MM.1S (cell line): ENCODE data around the gene TCTN3.

Experiments used
- DNase-seq: peaks from one replicate; pipeline ENCODE4 v3.0.0-alpha.2; 2015
- H2AFZ ChIP-seq: fragments of 300-600 bp; sonication (generic); 2 replicates; pipeline ENCODE4 v1.6.0; 2016; ENCODE audit warnings: antibody characterized with exemption, low read length
- H3F3A ChIP-seq: fragments of 300-600 bp; sonication (generic); 2 replicates; pipeline ENCODE4 v1.6.1; 2016; ENCODE audit warnings: mild to moderate bottlenecking, antibody characterized with exemption, low read length, moderate library complexity, mixed read lengths; ENCODE audit not compliant: insufficient read depth
- H3K27ac ChIP-seq: fragments of 300-600 bp; sonication (generic); 2 replicates; pipeline ENCODE4 v1.5.1; 2016; ENCODE audit warnings: mild to moderate bottlenecking, low read length
- H3K27me3 ChIP-seq: fragments of 300-600 bp; sonication (generic); replicated peaks from 2 replicates; pipeline ENCODE4 v1.6.0; 2016; ENCODE audit warnings: low read length; ENCODE audit not compliant: insufficient read depth
- H3K36me3 ChIP-seq: fragments of 300-600 bp; sonication (generic); replicated peaks from 2 replicates; pipeline ENCODE4 v1.6.1; 2016; ENCODE audit warnings: mild to moderate bottlenecking, low read length, mixed read lengths; ENCODE audit not compliant: insufficient read depth
- H3K4me1 ChIP-seq: fragments of 300-600 bp; sonication (generic); 2 replicates; pipeline ENCODE4 v1.6.1; 2016; ENCODE audit warnings: low read length, mixed read lengths
- H3K4me2 ChIP-seq: fragments of 300-600 bp; sonication (generic); 2 replicates; pipeline ENCODE4 v1.6.0; 2016; ENCODE audit warnings: low read depth, low read length
- H3K4me3 ChIP-seq: fragments of 300-600 bp; sonication (generic); 2 replicates; pipeline ENCODE4 v1.5.1; 2016; ENCODE audit warnings: low read length, mixed read lengths
- H3K79me2 ChIP-seq: fragments of 300-600 bp; sonication (generic); 2 replicates; pipeline ENCODE4 v1.6.1; 2016; ENCODE audit warnings: mixed run types, low read length, mixed read lengths
- H3K9ac ChIP-seq: fragments of 300-600 bp; sonication (generic); 2 replicates; pipeline ENCODE4 v1.6.1; 2016; ENCODE audit warnings: low read length, mixed read lengths
- H3K9me2 ChIP-seq: fragments of 300-600 bp; sonication (generic); replicated peaks from 2 replicates; pipeline ENCODE4 v1.6.1; 2016; ENCODE audit warnings: mild to moderate bottlenecking, low read length, mixed read lengths; ENCODE audit not compliant: insufficient read depth
- H3K9me3 ChIP-seq: fragments of 300-600 bp; sonication (generic); replicated peaks from 2 replicates; pipeline ENCODE4 v1.6.1; 2016; ENCODE audit warnings: mild to moderate bottlenecking, low read length, mixed read lengths; ENCODE audit not compliant: insufficient read depth
- H4K20me1 ChIP-seq: fragments of 300-600 bp; sonication (generic); 2 replicates; pipeline ENCODE4 v1.6.1; 2016; ENCODE audit warnings: mild to moderate bottlenecking, low read length, moderate library complexity, mixed read lengths; ENCODE audit not compliant: insufficient read depth
- EZH2 ChIP-seq: fragments of 300-600 bp; sonication (generic); optimal IDR thresholded peaks from 2 replicates; pipeline ENCODE3; 2017; ENCODE audit warnings: low read depth, mild to moderate bottlenecking, antibody characterized with exemption, low read length, mixed read lengths
- EZH2phosphoT487 ChIP-seq: fragments of 300-600 bp; sonication (generic); IDR thresholded peaks from 2 replicates; pipeline ENCODE4 v1.6.1; 2018; ENCODE audit warnings: antibody characterized with exemption, low read length
- TF ChIP-seq, protein P1 (sequence below): fragments of 300-600 bp; sonication (generic); IDR thresholded peaks from 2 replicates; pipeline ENCODE4 v1.5.1; 2016; ENCODE audit warnings: antibody characterized with exemption, low read length, mixed read lengths

Gene TCTN3

DNA sequence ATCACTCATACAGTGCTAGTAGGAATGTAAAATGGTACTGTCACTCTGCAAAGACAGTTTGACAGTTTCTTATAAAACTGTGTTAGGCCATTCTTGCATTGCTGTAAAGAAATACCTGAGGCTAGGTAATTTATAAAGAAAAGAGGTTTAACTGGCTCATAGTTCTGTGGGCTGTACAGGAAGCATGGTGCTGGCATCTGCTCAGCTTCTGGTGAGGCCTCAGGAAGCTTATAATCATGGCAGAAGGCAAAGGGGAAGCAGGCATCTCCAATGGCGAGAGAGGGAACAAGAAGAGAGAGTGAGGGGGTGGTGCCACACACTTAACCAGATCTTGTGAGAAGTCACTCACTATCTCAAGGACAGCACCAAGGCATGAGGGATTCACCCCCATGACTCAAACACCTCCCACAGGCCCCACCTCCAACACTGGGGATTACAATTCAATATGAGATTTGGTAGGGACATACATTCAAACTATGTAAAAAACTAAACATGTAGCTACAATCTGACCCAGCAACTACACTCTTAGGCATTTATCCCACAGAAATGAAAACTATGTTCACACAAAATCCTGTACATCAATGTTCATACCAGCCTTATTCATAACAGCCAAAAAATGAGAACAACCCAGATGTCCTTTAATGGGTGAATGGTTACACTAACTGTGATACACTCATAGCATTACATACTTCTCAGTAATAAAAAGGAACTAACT, 42.2 kb downstream of the TCTN3 start:
- Histone ChIP-seq H3K36me3 (peaks cover 11% of the 10 kb centered on the region), H3F3A (no peaks in the 10 kb centered on the region), H4K20me1 (0 out of 2 replicates have a peak, but pooled peaks cover 6% of the 10 kb centered on the region), H3K4me2 (no peak overlapping the region), H3K79me2 (peaks cover 42% of the 10 kb centered on the region), H2AFZ (no peak overlapping the region), H3K4me3 (no peak overlapping the region), H3K27me3 (no peaks in the 10 kb centered on the region), H3K27ac (no peak overlapping the region), H3K9ac (no peak overlapping the region), H3K4me1 (peaks cover 7% of the 10 kb centered on the region), H3K9me3 (no peaks in the 10 kb centered on the region), H3K9me2 (no peaks in the 10 kb centered on the region)
- TF ChIP-seq EZH2phosphoT487 (no peak), EZH2 (no peak)
- TF ChIP-seq, protein P1, sequence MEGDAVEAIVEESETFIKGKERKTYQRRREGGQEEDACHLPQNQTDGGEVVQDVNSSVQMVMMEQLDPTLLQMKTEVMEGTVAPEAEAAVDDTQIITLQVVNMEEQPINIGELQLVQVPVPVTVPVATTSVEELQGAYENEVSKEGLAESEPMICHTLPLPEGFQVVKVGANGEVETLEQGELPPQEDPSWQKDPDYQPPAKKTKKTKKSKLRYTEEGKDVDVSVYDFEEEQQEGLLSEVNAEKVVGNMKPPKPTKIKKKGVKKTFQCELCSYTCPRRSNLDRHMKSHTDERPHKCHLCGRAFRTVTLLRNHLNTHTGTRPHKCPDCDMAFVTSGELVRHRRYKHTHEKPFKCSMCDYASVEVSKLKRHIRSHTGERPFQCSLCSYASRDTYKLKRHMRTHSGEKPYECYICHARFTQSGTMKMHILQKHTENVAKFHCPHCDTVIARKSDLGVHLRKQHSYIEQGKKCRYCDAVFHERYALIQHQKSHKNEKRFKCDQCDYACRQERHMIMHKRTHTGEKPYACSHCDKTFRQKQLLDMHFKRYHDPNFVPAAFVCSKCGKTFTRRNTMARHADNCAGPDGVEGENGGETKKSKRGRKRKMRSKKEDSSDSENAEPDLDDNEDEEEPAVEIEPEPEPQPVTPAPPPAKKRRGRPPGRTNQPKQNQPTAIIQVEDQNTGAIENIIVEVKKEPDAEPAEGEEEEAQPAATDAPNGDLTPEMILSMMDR: no peak
- DNase-seq: no peak

DNA sequence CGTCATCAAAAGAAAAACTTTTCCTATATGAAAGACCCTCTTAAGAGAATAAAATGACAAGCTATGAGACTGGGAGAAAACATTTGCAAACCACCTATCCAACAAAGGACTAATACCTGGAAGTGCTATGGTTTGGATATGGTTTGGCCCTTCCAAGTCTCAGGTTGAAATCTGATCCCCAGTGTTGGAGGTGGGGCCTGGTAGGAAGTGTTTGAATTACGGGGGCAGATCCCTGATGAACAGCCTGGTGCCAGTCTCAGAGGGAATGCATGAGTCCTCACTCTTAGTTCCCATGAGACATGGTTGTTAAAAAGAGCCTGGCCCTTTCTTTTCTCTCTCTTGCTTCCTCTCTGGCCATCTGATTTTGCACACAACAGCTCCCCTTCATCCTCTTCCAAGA, 43.5 kb downstream of the TCTN3 start:
- no peak for TF ChIP-seq EZH2phosphoT487
- TF ChIP-seq, protein P1: no peak
- TF ChIP-seq EZH2: no peak
- peaks cover 33% of the 10 kb centered on the region for H3K79me2 ChIP-seq
- peaks cover 2% of the 10 kb centered on the region for H3K4me1 ChIP-seq
- no peak overlapping the region for H3K4me2 ChIP-seq
- H3K27ac ChIP-seq: no peak overlapping the region
- H3F3A ChIP-seq: no peaks in the 10 kb centered on the region
- H4K20me1 ChIP-seq: 0 out of 2 replicates have a peak, but pooled peaks cover 6% of the 10 kb centered on the region
- H3K4me3 ChIP-seq: no peak overlapping the region
- H3K9me2 ChIP-seq: no peaks in the 10 kb centered on the region
- no peak overlapping the region for H3K9ac ChIP-seq
- no peak for DNase-seq
- no peaks in the 10 kb centered on the region for H3K27me3 ChIP-seq
- peaks cover 11% of the 10 kb centered on the region for H3K36me3 ChIP-seq
- no peaks in the 10 kb centered on the region for H3K9me3 ChIP-seq
- no peak overlapping the region for H2AFZ ChIP-seq

DNA sequence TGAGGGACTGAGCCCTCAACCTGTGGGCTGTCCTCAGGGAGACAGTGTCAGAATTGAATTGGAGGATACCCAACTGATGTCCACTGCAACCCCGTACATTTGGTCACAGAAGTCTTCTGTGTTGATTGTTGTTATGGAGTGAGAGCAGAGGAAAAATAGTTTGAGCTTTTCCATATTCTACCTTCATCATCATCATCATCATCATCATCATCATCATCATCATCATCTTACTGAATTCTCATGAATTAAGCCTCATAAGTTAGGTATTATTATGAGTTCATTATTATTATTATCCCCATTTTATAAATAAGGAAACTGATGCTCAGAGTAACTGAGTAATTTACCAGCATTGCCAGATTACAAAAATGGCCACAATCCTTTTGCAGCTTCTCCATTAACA, 45.6 kb downstream of the TCTN3 start:
- TF ChIP-seq EZH2 (no peak), EZH2phosphoT487 (no peak)
- TF ChIP-seq, protein P1: no peak
- peaks cover 11% of the 10 kb centered on the region for H3K36me3 ChIP-seq
- no peak overlapping the region for H3K27ac ChIP-seq
- H3K4me3 ChIP-seq: no peak overlapping the region
- no peak overlapping the region for H3K4me2 ChIP-seq
- no peaks in the 10 kb centered on the region for H3K9me2 ChIP-seq
- no peak for DNase-seq
- H3F3A ChIP-seq: no peaks in the 10 kb centered on the region
- H3K9ac ChIP-seq: no peak overlapping the region
- 0 out of 2 replicates have a peak, but pooled peaks cover 6% of the 10 kb centered on the region for H4K20me1 ChIP-seq
- H2AFZ ChIP-seq: no peak overlapping the region
- no peaks in the 10 kb centered on the region for H3K9me3 ChIP-seq
- peaks cover 19% of the 10 kb centered on the region; the same call in 1 of the 2 replicates for H3K79me2 ChIP-seq
- no peaks in the 10 kb centered on the region for H3K27me3 ChIP-seq
- no peaks in the 10 kb centered on the region for H3K4me1 ChIP-seq
